ENCODE measurements around the gene OAF. TPM values are rescaled to one million over a fixed set of nuclear protein-coding genes. Genes with fewer than 3 reads are reported as not detected.

The OAF gene
- total and polyA plus RNA-seq, 11 donors, result 10.3 to 41.9 (median 19.9) TPM

DNA sequence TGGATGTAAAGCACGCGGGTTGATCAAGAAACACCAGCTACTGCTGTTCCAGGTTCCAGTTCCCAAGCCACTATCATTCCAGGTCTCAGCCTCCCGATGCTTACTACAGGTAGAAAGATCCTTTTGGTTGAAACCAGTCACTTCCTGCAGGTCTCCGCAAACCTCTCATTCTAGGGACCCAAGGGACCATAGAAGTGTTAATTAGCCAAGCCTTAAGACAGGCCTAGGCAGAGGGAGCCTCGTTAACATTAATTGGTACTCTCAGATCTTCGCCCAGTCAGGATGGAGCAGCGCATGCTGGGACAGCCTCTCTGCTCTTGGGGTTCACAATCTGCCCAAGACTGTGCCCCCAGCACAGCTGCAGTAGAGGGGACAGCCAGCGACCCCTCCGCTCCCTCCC is 11.2 kb upstream of the OAF start:
- intact Hi-C loops (cut with DNase I), result no loop called here
- no peak overlapping the region for H3K27ac ChIP-seq
- WGBS, 4 donors, result 86 to 91% (median 90%) methylated on average over 7 to 9 of the region's 9 CpGs
- no peaks in the 10 kb centered on the region for H3K36me3 ChIP-seq
- H3K4me3 ChIP-seq, result no peak overlapping the region
- peak in 1 of 5 donors; percentile 32 for DNase-seq
- TF ChIP-seq POLR2A (IDR thresholded peaks at IDR 0.05), result no peak
- TF ChIP-seq, protein P1, sequence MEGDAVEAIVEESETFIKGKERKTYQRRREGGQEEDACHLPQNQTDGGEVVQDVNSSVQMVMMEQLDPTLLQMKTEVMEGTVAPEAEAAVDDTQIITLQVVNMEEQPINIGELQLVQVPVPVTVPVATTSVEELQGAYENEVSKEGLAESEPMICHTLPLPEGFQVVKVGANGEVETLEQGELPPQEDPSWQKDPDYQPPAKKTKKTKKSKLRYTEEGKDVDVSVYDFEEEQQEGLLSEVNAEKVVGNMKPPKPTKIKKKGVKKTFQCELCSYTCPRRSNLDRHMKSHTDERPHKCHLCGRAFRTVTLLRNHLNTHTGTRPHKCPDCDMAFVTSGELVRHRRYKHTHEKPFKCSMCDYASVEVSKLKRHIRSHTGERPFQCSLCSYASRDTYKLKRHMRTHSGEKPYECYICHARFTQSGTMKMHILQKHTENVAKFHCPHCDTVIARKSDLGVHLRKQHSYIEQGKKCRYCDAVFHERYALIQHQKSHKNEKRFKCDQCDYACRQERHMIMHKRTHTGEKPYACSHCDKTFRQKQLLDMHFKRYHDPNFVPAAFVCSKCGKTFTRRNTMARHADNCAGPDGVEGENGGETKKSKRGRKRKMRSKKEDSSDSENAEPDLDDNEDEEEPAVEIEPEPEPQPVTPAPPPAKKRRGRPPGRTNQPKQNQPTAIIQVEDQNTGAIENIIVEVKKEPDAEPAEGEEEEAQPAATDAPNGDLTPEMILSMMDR (IDR thresholded peaks at IDR 0.05), result no peak
- H3K4me1 ChIP-seq, result peaks cover 0 to 14% (median 0%) of the 10 kb centered on the region in 12 donors
- no peaks in the 10 kb centered on the region for H3K27me3 ChIP-seq
- no peak for ATAC-seq
- no peaks in the 10 kb centered on the region for H3K9me3 ChIP-seq

DNA sequence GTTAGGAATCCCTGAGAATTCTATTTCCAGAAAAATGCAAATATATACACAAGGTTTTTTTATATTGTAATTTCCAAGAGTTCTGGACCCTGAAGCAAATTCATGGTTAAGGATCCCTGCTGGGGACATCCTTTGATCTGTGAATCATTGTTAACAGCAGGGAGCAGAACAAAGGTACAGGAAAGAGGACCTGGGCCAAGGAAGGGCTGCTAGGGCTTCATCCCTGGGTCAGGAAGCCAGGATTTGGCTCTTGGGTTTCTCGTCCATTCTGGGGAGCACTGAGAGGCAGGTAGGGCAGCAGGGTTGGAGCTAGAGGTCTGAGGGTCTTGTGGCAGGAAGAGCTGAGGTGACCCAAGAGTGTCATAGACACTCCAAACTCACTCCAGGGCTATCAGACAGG is 10.2 kb upstream of the OAF start:
- TF ChIP-seq POLR2A (IDR thresholded peaks at IDR 0.05), result no peak
- TF ChIP-seq, protein P1 (IDR thresholded peaks at IDR 0.05), result no peak
- H3K4me1 ChIP-seq, result peaks cover 0 to 14% (median 0%) of the 10 kb centered on the region in 12 donors
- no peaks in the 10 kb centered on the region for H3K9me3 ChIP-seq
- 63 to 79% (median 72%) methylated on average over 1 of the region's 1 CpG for WGBS, 4 donors
- intact Hi-C loops (cut with DNase I), result no loop called here
- ATAC-seq, result no peak
- DNase-seq, result no peak
- no peak overlapping the region for H3K4me3 ChIP-seq
- H3K36me3 ChIP-seq, result no peaks in the 10 kb centered on the region
- H3K27me3 ChIP-seq, result no peaks in the 10 kb centered on the region
- no peak overlapping the region for H3K27ac ChIP-seq

DNA sequence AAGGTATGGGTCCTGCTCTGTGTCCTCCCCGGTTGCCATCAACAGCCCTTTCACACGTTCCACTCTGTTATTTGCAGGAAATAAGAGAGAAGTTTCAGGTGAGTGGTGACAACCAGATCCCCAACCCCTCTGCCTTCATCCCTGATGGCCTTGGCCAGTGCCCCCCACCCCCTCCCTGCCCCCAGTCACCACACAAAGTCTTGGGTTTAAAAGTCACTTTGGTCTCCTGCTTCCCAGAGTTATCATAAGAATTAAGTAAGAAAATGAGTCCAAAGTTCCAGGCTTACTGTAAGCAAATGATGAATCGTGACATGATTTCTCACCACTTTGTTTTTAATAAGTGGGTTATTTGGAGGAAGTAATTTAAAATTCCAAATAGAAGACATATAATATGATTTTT is 9.2 kb upstream of the OAF start:
- TF ChIP-seq POLR2A (IDR thresholded peaks at IDR 0.05), result no peak
- TF ChIP-seq, protein P1 (IDR thresholded peaks at IDR 0.05), result no peak
- Histone ChIP-seq H3K4me1 (peaks cover 0 to 9% (median 0%) of the 10 kb centered on the region in 12 donors), H3K9me3 (no peaks in the 10 kb centered on the region), H3K36me3 (no peaks in the 10 kb centered on the region), H3K4me3 (no peak overlapping the region), H3K27me3 (no peaks in the 10 kb centered on the region), H3K27ac (no peak overlapping the region)
- intact Hi-C loops (cut with DNase I), result no loop called here
- peak in 1 of 5 donors; percentile 7 for DNase-seq
- WGBS, 4 donors, result 66 to 71% (median 68%) methylated on average over 3 of the region's 3 CpGs
- no peak for ATAC-seq

DNA sequence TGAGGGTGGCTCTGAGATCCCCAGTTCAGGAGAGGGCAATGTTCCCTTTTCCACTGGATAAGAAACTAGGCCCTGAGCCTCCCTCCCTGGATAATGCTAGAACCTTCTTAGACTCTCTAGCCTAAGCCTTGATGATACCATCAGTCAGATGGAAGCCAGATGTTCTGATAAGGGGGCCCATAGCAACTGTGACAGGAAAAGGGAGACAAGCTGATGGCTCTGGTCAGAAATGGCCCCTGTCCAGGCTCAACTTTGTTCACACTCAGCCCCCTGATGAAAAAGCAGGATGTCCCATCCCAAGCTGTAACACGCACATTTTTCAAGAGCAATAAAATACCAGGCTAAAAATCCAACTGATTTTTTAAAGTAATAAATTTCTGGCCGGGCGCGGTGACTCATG is 7.2 kb upstream of the OAF start:
- no peaks in the 10 kb centered on the region for H3K36me3 ChIP-seq
- H3K27ac ChIP-seq, result no peak overlapping the region
- no peaks in the 10 kb centered on the region for H3K27me3 ChIP-seq
- TF ChIP-seq, protein P1 (IDR thresholded peaks at IDR 0.05), result no peak
- no peak for TF ChIP-seq POLR2A (IDR thresholded peaks at IDR 0.05)
- peaks cover 0 to 13% (median 8%) of the 10 kb centered on the region in 12 donors for H3K4me1 ChIP-seq
- intact Hi-C loops (cut with DNase I), result no loop called here
- DNase-seq, result no peak
- no peak overlapping the region for H3K4me3 ChIP-seq
- H3K9me3 ChIP-seq, result no peaks in the 10 kb centered on the region
- ATAC-seq, result no peak
- 80 to 88% (median 85%) methylated on average over 4 of the region's 4 CpGs for WGBS, 4 donors

All from heart left ventricle (tissue), 16 donors.